ENCODE data around the gene GIPC3.

The GIPC3 gene

DNA sequence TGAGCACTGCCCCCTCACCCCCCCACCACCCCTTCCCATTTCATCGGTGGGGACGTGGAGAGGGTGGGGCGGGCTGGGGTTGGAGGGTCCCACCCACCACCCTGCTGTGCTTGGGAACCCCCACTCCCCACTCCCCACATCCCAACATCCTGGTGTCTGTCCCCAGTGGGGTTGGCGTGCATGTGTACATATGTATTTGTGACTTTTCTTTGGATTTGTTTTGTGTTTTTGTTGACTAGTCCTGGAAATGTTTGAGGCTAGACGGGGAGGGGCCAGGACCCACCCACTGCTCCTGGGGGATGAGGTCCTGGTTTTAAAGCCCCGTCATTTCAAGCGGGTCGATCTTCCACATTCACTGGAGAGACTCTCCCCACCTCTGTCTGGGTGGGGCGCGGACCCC is 49.3 kb upstream of the GIPC3 start:
- peak; percentile 54 for TF ChIP-seq KLF8 (tag by site-specific recombination; IDR thresholded peaks at IDR 0.05)
- TF ChIP-seq, protein P1, sequence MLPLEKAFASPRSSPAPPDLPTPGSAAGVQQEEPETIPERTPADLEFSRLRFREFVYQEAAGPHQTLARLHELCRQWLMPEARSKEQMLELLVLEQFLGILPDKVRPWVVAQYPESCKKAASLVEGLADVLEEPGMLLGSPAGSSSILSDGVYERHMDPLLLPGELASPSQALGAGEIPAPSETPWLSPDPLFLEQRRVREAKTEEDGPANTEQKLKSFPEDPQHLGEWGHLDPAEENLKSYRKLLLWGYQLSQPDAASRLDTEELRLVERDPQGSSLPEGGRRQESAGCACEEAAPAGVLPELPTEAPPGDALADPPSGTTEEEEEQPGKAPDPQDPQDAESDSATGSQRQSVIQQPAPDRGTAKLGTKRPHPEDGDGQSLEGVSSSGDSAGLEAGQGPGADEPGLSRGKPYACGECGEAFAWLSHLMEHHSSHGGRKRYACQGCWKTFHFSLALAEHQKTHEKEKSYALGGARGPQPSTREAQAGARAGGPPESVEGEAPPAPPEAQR (tag by site-specific recombination; IDR thresholded peaks at IDR 0.05), result no peak
- TF ChIP-seq SCRT1 (tag by site-specific recombination; IDR thresholded peaks at IDR 0.05; ENCODE audit: borderline replicate concordance), result no peak
- no peak for TF ChIP-seq OSR2 (tag by site-specific recombination; IDR thresholded peaks at IDR 0.05)
- TF ChIP-seq ZNF184 (tag by site-specific recombination; IDR thresholded peaks at IDR 0.05), result no peak
- TF ChIP-seq, protein P2, sequence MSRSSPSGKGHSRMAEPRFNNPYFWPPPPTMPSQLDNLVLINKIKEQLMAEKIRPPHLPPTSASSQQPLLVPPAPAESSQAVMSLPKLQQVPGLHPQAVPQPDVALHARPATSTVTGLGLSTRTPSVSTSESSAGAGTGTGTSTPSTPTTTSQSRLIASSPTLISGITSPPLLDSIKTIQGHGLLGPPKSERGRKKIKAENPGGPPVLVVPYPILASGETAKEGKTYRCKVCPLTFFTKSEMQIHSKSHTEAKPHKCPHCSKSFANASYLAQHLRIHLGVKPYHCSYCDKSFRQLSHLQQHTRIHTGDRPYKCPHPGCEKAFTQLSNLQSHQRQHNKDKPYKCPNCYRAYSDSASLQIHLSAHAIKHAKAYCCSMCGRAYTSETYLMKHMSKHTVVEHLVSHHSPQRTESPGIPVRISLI (tag by site-specific recombination; IDR thresholded peaks at IDR 0.05), result no peak
- TF ChIP-seq ZFHX2 (tag by site-specific recombination; conservative IDR thresholded peaks at IDR 0.05), result no peak
- ChIA-PET CTCF (no interaction called here), POLR2A (no interaction called here)
- H3K36me3 ChIP-seq (ENCODE audit: control insufficient read depth in 2 of 2, insufficient read depth in 1 of 2, low read length in 2 of 2), result peaks cover 3 to 62% of the 10 kb centered on the region in 2 experiments; a peak in 2 of 3 replicates
- H3K4me1 ChIP-seq (ENCODE audit: control insufficient read depth, insufficient read depth, low read length), result no peaks in the 10 kb centered on the region
- no peak overlapping the region for H3K4me3 ChIP-seq (ENCODE audit: low read depth, low read length)
- no peaks in the 10 kb centered on the region for H3K9me3 ChIP-seq (ENCODE audit: control insufficient read depth, insufficient read depth, low read depth, low read length)
- no peak overlapping the region for H3K27ac ChIP-seq (ENCODE audit: extremely low read depth, low read depth, low read length)

DNA sequence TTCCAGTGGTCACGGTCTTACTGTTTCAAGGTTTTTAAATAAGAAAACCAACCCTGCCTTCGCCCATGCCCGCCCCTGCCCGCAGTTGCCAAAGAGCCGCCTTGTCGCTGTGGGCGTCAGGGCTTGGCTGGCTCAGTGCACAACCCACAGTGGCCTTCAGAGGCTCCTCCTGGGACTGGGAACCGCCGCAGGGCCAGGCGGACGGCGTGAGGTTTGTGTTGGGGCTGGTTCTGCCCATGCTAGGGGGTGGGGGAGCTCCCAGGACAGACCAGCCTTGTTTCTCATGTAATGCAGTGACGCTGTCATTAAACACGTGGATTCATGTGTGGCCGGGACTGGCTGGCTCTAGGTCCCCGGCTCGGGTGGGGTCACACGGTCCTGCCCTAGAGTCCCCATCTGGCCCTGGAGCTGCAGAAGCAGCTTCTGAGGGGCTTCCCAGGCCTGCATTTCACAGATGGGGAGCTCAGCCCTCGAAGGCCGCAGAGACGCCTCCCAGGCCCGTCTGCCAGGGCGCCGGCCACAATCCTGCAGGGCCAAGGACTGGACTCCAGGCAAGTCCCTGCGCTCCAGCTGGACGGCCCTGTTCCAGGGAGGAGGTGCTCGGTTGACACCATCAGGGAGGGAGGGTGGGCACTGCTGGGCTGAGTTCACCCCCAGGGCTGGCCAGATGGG is 48.7 kb upstream of the GIPC3 start:
- Histone ChIP-seq H3K27ac (ENCODE audit: extremely low read depth, low read depth, low read length) (no peak overlapping the region), H3K36me3 (ENCODE audit: control insufficient read depth in 2 of 2, insufficient read depth in 1 of 2, low read length in 2 of 2) (peaks cover 3 to 56% of the 10 kb centered on the region in 2 experiments; a peak in 2 of 3 replicates), H3K4me1 (ENCODE audit: control insufficient read depth, insufficient read depth, low read length) (no peaks in the 10 kb centered on the region), H3K9me3 (ENCODE audit: control insufficient read depth, insufficient read depth, low read depth, low read length) (no peaks in the 10 kb centered on the region), H3K4me3 (ENCODE audit: low read depth, low read length) (no peak overlapping the region)
- TF ChIP-seq SCRT1 (tag by site-specific recombination; IDR thresholded peaks at IDR 0.05; ENCODE audit: borderline replicate concordance) (no peak), ZNF600 (tag by site-specific recombination; IDR thresholded peaks at IDR 0.05) (peak; percentile 38; the same call in 1 of the 2 replicates), ZFHX2 (tag by site-specific recombination; conservative IDR thresholded peaks at IDR 0.05) (peak; percentile 47; the same call in 1 of the 2 replicates)
- TF ChIP-seq, protein P3, sequence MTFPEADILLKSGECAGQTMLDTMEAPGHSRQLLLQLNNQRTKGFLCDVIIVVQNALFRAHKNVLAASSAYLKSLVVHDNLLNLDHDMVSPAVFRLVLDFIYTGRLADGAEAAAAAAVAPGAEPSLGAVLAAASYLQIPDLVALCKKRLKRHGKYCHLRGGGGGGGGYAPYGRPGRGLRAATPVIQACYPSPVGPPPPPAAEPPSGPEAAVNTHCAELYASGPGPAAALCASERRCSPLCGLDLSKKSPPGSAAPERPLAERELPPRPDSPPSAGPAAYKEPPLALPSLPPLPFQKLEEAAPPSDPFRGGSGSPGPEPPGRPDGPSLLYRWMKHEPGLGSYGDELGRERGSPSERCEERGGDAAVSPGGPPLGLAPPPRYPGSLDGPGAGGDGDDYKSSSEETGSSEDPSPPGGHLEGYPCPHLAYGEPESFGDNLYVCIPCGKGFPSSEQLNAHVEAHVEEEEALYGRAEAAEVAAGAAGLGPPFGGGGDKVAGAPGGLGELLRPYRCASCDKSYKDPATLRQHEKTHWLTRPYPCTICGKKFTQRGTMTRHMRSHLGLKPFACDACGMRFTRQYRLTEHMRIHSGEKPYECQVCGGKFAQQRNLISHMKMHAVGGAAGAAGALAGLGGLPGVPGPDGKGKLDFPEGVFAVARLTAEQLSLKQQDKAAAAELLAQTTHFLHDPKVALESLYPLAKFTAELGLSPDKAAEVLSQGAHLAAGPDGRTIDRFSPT (tag by site-specific recombination; IDR thresholded peaks at IDR 0.05), result peak; percentile 66; the same call in 1 of the 2 replicates
- ChIA-PET CTCF (interaction anchor here (0.6 kb wide), 1 partner anchor 389 kb away, joined by 4 read pairs; no protein-coding TSS in a partner anchor), POLR2A (interaction anchor here (0.6 to 0.8 kb wide), 3 partner anchors 20 to 824 kb away, joined by 3 read pairs; no protein-coding TSS in a partner anchor)

DNA sequence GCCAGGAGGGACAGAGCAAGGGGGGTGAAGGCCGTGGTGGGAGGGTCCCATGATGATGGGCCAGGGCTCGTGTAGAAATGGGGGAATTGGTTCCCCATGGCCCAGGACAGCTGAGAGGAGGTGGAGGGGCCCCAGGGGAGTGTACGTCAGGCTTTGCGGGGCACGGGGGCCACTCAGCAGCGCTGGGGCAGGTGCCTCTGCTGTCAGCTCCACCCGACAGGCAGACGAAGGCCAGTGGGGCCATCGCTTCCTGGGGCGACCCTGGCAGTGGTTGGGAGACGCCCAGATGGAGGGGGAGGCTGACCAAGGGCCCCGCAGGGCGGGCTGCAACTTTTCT is 48.2 kb upstream of the GIPC3 start:
- H3K36me3 ChIP-seq (ENCODE audit: control insufficient read depth in 2 of 2, insufficient read depth in 1 of 2, low read length in 2 of 2), result peaks cover 3 to 51% of the 10 kb centered on the region in 2 experiments; a peak in 2 of 3 replicates
- POLR2A ChIA-PET, result interaction anchor here (0.6 to 0.8 kb wide), 4 partner anchors 20 to 823 kb away, joined by 3 read pairs; partner anchors contain the start of gene DOHH
- no peaks in the 10 kb centered on the region for H3K9me3 ChIP-seq (ENCODE audit: control insufficient read depth, insufficient read depth, low read depth, low read length)
- TF ChIP-seq ZNF239 (tag by site-specific recombination; IDR thresholded peaks at IDR 0.05) (no peak), ZNF121 (tag by site-specific recombination; IDR thresholded peaks at IDR 0.05) (no peak), ZXDB (tag by site-specific recombination; IDR thresholded peaks at IDR 0.05) (no peak), ZNF292 (tag by site-specific recombination; IDR thresholded peaks at IDR 0.05; ENCODE audit: borderline replicate concordance, low read depth) (no peak), ZNF132 (tag by site-specific recombination; IDR thresholded peaks at IDR 0.05; ENCODE audit: borderline replicate concordance) (no peak), KLF10 (tag by site-specific recombination; IDR thresholded peaks at IDR 0.05) (no peak), IKZF3 (tag by site-specific recombination; IDR thresholded peaks at IDR 0.05) (no peak), ZNF747 (tag by site-specific recombination; IDR thresholded peaks at IDR 0.05) (no peak), ZNF140 (tag by site-specific recombination; IDR thresholded peaks at IDR 0.05) (no peak), ZFP37 (tag by site-specific recombination; IDR thresholded peaks at IDR 0.05) (no peak)
- TF ChIP-seq, protein P4, sequence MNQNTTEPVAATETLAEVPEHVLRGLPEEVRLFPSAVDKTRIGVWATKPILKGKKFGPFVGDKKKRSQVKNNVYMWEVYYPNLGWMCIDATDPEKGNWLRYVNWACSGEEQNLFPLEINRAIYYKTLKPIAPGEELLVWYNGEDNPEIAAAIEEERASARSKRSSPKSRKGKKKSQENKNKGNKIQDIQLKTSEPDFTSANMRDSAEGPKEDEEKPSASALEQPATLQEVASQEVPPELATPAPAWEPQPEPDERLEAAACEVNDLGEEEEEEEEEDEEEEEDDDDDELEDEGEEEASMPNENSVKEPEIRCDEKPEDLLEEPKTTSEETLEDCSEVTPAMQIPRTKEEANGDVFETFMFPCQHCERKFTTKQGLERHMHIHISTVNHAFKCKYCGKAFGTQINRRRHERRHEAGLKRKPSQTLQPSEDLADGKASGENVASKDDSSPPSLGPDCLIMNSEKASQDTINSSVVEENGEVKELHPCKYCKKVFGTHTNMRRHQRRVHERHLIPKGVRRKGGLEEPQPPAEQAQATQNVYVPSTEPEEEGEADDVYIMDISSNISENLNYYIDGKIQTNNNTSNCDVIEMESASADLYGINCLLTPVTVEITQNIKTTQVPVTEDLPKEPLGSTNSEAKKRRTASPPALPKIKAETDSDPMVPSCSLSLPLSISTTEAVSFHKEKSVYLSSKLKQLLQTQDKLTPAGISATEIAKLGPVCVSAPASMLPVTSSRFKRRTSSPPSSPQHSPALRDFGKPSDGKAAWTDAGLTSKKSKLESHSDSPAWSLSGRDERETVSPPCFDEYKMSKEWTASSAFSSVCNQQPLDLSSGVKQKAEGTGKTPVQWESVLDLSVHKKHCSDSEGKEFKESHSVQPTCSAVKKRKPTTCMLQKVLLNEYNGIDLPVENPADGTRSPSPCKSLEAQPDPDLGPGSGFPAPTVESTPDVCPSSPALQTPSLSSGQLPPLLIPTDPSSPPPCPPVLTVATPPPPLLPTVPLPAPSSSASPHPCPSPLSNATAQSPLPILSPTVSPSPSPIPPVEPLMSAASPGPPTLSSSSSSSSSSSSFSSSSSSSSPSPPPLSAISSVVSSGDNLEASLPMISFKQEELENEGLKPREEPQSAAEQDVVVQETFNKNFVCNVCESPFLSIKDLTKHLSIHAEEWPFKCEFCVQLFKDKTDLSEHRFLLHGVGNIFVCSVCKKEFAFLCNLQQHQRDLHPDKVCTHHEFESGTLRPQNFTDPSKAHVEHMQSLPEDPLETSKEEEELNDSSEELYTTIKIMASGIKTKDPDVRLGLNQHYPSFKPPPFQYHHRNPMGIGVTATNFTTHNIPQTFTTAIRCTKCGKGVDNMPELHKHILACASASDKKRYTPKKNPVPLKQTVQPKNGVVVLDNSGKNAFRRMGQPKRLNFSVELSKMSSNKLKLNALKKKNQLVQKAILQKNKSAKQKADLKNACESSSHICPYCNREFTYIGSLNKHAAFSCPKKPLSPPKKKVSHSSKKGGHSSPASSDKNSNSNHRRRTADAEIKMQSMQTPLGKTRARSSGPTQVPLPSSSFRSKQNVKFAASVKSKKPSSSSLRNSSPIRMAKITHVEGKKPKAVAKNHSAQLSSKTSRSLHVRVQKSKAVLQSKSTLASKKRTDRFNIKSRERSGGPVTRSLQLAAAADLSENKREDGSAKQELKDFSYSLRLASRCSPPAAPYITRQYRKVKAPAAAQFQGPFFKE (tag by site-specific recombination; IDR thresholded peaks at IDR 0.05; ENCODE audit: borderline replicate concordance), result no peak
- H3K4me3 ChIP-seq (ENCODE audit: low read depth, low read length), result no peak overlapping the region
- H3K4me1 ChIP-seq (ENCODE audit: control insufficient read depth, insufficient read depth, low read length), result no peaks in the 10 kb centered on the region
- CTCF ChIA-PET, result interaction anchor here (0.6 kb wide), 1 partner anchor 390 kb away, joined by 4 read pairs; no protein-coding TSS in a partner anchor
- H3K27ac ChIP-seq (ENCODE audit: extremely low read depth, low read depth, low read length), result no peak overlapping the region
